Neural cell (in vitro differentiated cells): ENCODE measurements around the gene FRMD4A.

Experiments used
- CTCF ChIP-seq: fragments of 450-650 bp; IDR thresholded peaks from 2 replicates; pipeline ENCODE4 v1.5.1; 2014; ENCODE audit warnings: antibody characterized with exemption, mild to moderate bottlenecking, moderate library complexity; ENCODE audit not compliant: poor library complexity, severe bottlenecking
- EZH2 ChIP-seq: fragments of 200-600, 300-800 bp; shearing (Covaris generic), sonication (generic); IDR thresholded peaks from 2 replicates; pipeline ENCODE4 v1.6.1; 2014; ENCODE audit warnings: antibody characterized with exemption, low read length, borderline replicate concordance, mild to moderate bottlenecking; ENCODE audit not compliant: insufficient read depth, poor library complexity, severe bottlenecking
- RAD21 ChIP-seq: fragments of 450-650 bp; conservative IDR thresholded peaks from 2 replicates; pipeline ENCODE4 v1.6.1; 2014; ENCODE audit warnings: antibody characterized with exemption, mild to moderate bottlenecking, moderate library complexity
- SMC3 ChIP-seq: fragments of 450-650 bp; conservative IDR thresholded peaks from 2 replicates; pipeline ENCODE4 v1.6.1; 2014; ENCODE audit warnings: antibody characterized with exemption, mild to moderate bottlenecking, moderate library complexity; ENCODE audit not compliant: poor library complexity

- TF ChIP-seq CTCF (no peak), SMC3 (no peak), RAD21 (no peak), EZH2 (no peak)
These were observed 660.4 kb downstream of the FRMD4A start for GRCh38 chr10:13670311-13670710.
